HG03039 (cell line): ENCODE measurements around the gene ALDH1L1.

Experiments used
- ATAC-seq: cut with Tn5 transposase; IDR thresholded peaks from one replicate; pipeline ENCODE4 v1.9.1; 2021; ENCODE audit warnings: mild to moderate bottlenecking, moderate library complexity; ENCODE audit not compliant: unreplicated experiment

Gene ALDH1L1

DNA sequence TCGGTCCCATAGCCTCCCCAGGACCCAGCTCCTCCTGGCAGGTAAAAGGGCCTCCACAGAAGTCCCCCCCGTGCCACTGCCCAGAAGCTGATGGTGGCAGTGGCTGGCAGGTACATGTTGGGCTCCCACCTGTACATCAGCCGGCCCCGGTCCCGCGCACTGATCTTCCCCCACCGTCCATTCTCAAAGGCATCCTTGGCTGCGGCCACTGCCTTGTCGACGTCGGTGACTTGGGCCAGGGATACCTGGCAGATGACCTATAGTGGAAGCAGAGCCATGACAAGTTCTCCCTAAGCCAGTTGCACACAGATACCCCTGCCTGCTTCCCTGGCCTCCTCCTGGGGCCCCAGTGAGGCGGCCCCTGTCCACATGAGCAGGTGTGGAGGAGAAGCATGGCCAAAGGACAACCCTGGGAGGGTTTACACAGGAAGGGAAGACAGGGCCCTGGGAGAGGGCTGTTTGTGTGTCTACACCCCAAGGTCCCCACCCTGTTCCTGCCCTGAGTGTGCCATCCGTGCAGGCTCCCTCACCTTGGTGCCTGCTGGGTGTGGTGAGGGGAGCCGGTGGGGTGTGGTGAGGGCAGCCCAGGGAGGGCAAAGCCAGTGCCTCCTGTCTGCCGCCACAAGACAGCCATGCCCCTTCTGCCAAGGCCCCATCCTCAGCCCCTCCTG lies 44.8 kb downstream of the ALDH1L1 start:
- ATAC-seq: no peak

DNA sequence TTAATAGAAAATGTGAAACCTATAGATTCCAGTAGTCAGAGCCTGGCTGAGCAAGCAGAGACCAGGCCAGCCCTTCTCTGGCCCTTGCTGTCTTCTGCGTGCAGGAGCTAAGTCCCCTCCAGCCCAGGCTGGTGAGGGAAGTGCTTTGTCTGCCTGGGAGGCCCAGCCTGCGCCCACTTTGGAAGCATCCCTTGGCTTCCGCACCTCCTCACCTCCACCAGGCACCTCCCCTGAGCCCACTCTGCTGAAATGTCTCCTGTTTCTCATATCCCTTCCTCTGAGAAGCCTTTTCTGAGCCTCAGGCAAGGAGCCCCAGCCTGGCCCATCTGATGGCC lies 45.3 kb downstream of the ALDH1L1 start:
- no peak for ATAC-seq

DNA sequence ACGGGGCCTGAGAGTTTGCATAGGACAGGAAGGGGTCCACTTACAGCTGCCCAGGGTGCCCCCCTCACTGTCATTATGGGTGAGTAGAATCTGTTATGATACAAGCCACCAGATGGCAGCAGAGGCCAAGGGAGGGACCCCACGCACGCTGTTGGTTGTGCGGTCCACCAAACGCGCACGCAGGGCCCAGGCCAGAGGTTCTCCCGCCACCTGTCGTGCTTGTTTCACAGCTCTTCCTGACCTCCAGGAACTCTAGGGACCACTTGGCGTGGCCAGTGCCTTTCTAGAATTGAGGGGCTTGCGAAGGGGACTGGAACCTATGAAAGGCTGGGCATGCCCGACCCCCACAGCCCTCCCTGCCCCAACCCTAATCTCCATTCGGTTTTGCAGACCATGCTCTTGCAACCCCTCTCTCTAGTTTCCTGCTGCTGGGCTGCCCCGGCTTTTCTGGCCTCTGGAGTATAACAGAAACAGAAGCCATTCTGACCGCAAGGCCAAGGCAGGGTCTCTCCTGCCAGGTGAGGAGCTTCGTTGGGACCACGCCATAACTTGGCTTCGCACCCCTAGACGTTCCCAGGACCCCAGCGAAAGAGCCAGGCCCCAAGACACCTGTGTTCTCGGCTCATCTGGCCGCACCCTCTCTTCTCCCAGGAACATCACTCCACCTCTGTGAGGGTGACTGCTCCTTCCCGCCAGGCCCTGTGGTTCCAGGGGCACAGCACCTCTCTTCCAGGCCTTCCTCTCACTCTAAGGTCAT lies 46.0 kb downstream of the ALDH1L1 start:
- ATAC-seq: no peak

DNA sequence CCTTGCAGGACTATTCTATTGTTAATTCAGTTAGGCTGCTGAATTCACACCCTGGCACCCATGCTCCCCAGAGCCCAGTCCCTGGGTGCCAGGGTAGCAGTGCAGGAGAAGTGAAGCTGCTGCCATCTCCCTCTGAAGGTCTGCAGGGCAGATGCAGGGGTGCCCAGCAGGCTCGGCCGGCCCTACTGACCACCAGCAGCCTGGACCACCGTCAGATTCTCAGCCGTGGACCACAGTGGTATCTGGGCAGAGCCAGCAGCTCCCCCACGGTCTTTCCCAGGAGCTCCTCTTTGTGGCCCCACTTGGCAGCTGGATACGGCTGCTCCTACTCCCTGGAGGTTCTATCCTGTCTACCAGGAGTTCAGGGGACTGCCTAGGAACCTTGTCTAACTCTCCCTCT lies 46.8 kb downstream of the ALDH1L1 start:
- ATAC-seq: no peak

DNA sequence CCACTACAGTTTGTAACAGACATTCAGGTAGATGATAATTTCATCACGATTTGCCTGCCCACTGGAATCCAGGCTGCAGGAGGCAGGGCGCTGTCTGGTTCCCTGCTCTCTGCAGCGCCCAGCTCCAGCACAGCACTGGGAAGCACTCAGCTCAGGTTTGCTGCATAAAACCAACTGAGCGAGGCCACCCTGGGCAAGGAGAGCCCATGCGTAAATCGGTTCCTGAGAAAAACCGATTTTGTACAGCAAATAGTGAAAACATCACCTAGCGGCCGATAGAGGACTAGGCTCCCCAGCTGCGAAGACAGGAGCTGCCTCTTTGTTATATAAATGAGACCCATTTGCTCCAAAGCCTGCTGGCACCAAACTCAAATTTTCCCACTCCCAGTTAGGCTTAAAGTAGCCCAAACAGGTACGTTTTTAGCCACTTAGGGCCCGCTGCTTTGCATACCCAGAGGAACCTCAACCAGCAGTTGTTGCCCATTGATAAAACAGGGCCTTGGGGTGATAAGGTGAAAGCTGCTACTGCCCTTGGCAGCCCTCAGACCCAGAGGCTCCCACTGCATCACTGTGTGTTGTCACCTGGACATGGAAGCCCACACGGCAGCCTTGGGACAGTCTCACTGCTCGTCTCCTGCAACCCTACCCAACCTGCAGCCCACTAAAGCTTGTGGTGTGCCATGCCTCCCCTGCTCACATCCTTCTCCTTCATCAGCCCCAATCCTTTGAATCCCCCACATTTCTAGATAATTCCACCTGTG lies 47.5 kb downstream of the ALDH1L1 start:
- ATAC-seq: no peak

DNA sequence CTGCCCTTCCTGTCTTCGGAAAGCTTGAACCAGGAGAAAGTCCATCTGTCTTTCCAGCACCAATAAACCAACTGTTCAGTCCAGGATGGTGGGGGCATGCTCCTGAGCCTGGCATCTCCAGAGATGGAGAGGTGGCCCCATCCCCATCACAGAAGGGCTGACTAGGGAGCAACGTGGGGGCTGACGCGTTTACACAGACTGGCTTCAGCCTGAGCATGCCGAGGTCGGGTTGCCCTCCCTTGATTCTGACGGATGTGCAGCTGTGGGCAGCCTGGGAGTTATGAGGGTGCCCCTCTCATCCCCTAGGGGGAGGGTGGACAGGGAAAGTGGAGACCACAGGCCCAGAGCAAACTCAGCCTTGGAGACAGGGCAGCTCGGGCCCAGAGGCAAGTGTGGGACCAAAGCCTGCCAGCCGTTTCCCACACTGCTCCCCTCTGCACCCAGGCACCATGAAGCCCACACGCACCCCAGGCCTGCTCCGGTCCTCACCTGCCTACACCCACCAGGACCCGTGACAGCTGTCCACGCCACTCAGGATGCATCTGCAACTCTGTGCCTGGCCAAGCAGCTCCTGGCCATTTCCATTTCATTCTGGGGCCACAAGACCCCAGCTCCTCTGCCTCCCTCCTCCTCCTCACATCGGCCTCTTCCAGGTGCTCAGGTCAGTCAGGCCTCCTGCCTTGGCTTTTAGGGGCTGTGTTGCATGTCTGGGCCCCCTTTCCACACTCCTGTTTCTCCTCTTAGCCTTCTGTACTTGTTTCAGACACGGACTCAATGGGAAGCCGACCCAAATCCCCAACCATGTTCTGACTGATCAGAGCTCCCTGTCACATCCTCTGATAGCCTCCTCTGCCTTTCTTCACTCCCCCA lies 48.3 kb downstream of the ALDH1L1 start:
- no peak for ATAC-seq

DNA sequence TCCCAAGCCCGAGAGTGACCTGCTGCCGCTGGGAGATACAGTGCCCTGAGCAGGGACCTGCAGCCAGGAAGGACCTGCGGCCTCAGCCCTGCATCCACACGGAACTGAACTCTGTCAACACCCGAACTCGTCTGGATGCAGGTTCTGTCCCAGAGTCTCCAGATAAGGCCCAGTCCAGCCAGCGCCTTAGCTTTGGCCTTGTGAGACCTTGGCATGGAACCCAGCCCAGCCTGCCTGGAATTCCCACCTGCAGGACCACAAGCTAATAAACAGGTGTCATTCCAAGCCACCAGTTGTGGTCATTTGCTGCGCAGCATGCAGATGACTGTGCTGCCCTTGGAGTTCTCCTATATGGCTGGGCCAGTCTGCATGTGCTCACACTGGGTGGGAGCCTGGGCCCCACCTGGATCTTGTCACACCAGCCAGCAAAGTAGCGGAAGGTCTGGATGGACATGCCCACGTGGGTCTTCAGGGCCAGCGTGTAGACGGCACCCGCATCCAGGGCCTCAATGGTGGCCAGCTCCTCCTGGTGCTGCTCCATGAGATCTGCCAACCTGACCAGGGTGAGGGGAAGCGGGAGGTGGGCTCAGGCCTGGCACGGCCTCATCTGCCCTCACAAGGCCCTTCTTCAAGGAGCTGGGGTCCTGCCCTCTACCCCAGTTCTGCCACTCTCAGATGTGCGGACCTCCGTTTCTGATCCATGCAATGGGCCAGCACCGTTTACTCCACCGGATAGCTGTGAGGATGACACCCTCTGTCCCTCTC lies 49.2 kb downstream of the ALDH1L1 start:
- no peak for ATAC-seq

DNA sequence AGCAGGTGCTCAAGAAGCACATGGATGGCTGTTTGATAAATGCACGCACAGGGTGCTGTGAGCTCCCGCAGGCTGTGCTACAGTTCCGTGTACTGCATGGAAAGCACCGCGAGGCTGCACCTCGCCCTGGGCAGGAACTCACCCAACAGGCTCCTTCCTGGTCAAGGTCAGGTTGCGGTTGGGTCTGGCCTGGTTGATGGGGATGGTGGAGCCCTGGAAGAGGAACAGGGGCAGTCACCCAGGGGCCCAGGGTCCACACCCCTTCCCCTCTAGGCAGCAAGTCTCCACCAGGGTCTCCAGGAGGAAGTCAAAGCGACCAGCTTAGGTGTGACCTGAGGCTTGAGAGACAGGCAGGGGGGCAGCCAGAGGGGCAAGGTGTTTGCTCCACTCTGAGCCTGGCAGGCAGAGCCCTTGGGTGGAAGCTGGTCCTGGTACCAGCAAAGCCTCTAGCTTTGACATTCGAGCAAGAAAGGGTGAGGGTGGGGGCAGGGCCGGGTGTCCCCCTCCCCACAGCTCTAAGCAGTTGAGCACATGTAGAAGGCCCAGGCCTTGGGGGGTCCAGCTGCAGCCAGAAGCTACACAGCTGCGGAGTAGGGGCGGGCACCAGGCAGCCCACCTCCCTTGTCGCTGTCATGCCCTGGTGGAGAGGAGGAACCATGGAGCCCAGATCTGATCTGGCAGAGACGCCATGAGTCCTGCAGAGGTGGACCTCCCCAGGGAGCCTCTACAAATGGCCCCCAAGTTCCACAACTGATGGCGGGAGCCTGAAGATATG lies 50.1 kb downstream of the ALDH1L1 start:
- ATAC-seq: no peak

DNA sequence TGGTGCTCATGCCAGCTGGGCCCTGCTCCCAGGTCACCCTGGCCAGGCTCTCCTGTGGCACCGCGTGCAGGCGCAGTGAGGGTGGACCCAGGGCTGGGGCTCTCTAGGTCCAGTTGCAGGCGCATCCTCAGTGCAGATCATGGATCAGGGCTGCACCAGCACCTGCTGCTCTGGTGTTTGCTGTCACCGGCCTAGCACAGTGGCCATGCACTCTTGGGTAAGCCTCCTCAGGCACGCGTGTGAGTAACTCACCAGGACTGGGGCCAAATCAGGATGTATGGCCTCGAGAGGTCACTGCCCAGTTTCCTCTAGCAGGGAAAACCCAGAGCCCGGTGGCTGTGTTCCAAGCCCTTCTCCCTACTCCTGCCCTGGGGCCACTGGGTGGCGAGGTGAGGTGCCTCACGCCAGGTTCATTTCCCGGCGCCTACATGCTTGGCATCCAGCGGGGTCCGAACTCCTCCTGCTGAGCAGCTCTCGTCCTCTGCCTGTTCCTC lies 50.9 kb downstream of the ALDH1L1 start:
- no peak for ATAC-seq

DNA sequence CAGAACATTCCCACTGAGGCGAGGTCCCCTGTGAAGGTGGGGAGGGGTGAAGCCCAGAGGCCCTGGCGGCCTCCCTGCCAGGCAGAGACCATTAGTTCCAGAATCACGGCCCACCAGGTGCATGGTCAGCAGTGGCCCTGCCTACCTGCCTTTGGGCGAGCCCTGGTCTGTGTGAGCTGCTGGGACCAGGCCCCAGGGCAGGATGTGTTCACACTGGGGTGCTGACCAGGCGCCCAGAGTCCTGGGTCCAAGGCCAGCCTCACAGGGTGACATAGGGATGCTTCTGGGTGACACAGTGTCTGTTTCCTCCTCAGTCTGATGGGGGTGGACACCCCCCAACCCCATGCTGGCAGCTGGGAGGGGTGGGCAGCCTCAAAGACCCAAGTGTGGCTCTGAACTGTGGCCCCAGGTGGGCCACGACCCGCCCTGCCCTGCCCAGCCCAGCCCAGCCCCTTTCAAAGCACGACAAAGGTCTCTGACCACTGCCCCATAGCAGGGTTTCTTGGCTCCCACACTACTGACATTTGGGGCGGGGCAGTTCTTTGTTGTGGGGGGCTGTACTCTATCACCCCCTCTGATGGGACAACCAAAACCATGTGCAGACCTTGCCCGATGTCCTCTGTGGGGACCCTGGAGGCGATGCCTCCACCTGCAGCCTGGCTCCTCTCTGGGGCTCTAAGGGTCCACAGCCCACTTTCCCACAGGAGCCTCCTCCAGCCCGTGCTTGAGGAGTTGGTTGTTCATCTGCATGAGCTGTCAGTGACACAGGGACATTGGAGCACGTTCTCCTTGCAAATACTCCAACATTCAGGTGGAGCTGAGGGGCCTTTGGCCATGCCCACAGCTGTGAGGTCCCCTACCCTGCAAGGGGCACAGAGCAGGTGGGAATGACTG lies 51.6 kb downstream of the ALDH1L1 start:
- ATAC-seq: no peak

DNA sequence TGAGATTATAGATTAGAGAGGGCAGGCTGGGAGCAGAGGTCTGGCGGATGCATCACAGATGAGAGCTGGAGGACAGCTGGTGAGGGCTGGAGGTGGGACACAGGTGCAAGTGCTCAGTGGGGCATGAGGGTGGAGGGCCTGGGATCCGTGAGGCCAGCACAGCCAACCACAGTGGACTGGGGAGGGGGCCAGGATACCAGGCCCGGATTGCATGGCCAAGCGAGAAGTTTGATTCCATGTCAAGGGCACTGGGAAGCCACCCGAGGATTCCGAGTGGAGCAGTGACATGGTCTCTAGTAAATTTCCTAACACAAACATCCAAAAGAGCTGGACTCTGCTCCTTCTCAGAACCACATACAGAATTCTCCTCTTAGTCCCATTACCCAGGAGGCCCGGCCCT lies 52.5 kb downstream of the ALDH1L1 start:
- no peak for ATAC-seq

DNA sequence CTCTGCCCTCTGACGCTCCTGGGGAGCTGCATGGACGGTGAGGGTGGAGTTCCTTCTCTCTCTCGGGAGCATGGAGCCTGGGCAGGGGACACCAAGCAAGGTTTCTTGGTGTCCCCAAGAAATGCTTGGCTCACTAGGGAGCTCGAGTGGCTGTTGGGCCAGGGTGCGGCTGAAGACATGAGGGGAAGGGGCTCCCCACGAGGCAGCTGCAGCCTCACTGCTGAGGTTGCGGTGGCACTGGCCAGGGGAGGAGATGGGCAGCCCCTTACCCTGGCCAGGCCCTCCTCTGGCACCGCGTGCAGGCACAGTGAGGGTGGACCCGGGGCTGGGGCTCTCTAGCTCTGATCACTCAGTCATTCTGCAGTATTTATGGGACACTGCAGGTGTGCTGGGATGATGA lies 52.9 kb downstream of the ALDH1L1 start:
- no peak for ATAC-seq

DNA sequence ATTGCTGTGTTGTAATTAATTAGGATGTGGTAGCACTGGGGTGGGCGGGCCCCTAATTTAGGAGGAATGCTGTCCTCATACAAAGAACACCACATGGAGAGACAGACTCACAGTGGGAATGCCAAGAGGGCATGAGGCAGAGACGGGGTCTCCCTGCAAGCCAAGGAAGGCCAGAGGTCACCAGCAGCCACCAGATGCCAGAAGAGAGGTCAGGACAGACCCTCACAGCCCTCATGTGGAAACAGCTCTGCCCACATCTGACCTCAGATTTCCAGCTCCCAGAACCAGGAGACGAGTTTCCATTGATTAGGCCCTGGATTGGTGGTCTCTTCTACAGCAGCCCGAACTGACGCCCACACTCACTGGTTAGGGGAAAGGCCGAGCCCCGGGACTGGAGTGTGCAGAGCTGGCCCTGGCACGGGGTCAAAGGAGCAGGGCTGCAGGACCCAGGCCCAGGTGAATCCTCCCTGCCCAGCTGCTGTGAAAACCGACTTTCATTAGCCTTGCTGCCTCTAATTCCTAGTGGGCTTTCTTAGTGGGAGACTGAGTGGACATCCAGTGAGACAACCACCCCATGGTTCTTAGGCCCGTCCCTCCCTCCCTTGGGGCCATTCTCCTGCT lies 53.5 kb downstream of the ALDH1L1 start:
- no peak for ATAC-seq

DNA sequence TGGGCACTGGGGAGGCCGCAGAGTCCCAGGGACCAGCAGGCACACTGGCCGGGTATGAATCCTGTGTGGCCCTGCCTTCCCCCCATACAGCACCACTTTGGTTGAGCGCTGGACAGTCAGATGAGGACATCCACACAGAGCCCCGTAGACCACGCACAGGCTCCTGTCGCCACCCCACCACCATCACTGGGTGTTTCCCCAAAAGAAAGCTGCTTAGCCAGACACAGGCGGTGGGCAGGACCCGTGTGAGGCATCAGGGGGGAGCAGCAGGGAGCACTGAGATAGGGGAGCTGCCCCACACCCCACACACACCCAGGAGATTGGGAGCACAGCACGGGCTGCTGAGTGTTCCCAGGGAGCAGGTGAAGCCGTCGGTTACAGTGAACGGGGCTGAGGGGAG lies 54.1 kb downstream of the ALDH1L1 start:
- no peak for ATAC-seq

DNA sequence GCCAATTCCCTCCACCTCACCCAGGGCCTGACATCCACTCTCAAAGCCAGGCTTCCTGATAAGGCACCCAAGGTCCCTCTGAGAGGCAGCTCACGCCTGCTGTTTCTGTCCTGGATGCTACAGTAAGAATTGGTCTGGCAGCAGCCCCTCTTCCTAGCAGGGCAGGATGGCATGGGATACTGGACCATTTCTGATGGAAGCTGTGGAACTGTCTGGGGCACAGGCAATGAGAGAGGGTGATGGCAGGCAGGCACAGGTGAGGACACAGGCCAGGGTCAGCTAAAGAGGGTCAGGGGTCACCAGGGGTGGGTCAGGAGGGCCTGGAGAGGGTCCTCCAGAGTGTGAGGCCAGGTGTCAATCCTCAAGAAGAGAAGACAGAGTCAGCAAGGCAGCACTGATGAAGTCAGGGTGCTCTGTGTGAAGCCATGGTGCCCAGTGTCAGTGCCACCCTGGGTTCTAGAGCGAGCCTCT lies 54.6 kb downstream of the ALDH1L1 start:
- ATAC-seq: no peak

DNA sequence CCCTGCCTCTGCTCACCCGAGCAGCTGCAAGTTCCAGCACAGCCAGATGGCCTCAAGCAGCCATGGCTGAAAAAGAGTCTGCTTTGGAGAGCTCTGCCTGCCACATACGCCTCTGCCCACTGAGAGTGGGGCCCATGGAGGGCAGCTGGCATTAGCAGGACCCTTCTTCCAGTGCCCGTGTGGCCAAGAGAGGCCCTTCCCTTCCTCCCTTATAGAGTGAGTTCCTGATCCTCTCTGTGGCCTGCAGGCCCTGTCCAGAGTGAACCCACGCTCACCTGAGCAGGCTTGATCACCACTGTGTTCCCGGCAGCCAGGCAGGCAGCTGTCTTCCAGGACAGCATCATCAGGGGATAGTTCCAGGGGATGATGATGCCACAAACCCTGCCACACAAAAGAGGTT lies 55.0 kb downstream of the ALDH1L1 start:
- ATAC-seq: no peak

DNA sequence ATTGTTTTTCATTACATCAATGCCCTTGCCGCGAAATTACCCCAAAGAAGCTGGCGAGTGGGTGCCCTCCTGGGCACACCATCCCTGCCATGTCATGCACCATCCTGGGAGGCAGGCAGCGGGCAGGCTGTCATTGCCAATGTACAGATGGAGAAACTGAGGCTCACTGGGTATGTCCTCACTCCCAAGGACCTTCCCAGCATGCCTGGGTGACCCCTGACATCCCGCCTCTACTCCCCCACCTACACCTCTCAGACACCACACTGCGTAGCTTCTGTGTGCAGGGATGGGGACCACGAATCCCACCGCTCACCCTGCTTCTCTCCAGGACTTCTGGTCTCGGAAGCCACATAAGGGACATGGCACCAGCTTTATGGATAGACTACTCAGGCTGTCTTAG lies 55.5 kb downstream of the ALDH1L1 start:
- no peak for ATAC-seq
